Measurements from ENCODE around the gene DYSF. TPM values are rescaled to one million over a fixed set of nuclear protein-coding genes. Genes with fewer than 3 reads are reported as not detected.

DYSF gene
- total RNA-seq, 4 donors from 2014 or later, result 3.7 to 18.7 (median 10.6) TPM

GRCh38 chr2:71528131-71528591 lies 74.8 kb downstream of the DYSF start:
- DNase-seq, result no peak
- TF ChIP-seq POLR2A (IDR thresholded peaks at IDR 0.05) (no peak), EP300 (IDR thresholded peaks at IDR 0.05; ENCODE audit: low read depth) (no peak), POLR2AphosphoS5 (IDR thresholded peaks at IDR 0.05) (no peak), CTCF (IDR thresholded peaks at IDR 0.05) (no peak)
- Histone ChIP-seq H3K36me3 (no peaks in the 10 kb centered on the region), H3K4me1 (no peaks in the 10 kb centered on the region), H3K27ac (no peak overlapping the region), H3K27me3 (no peaks in the 10 kb centered on the region), H3K9me3 (no peaks in the 10 kb centered on the region), H3K4me3 (no peak overlapping the region)
- intact Hi-C loops (cut with DNase I; ENCODE audit: low total_unique reads), result no loop called here
- 86 to 97% methylated on average over 6 to 10 of the region's 10 CpGs for WGBS, 2 donors (ENCODE audit: low coverage in 1 of 2)
- in situ Hi-C loops (cut with MboI; ENCODE audit: low pct_ligation_motif_present in 1 of 4, low pct_unique_long_range_greater_than_20kb in 1 of 4, low sequenced_read_pairs in 3 of 4), result loop anchor here in 3 of 4 donors (25.0 kb wide), 3 partner anchors 634 to 1209 kb away; no protein-coding TSS in a partner anchor

GRCh38 chr2:71528749-71529148 lies 75.4 kb downstream of the DYSF start:
- Histone ChIP-seq H3K27ac (no peak overlapping the region), H3K4me1 (no peaks in the 10 kb centered on the region), H3K27me3 (no peaks in the 10 kb centered on the region), H3K36me3 (no peaks in the 10 kb centered on the region), H3K4me3 (no peak overlapping the region), H3K9me3 (no peaks in the 10 kb centered on the region)
- WGBS, 2 donors (ENCODE audit: low coverage in 1 of 2), result 86% methylated on average over 4 of the region's 4 CpGs; no CpG with 5 or more reads in 1 of the 2 donors
- in situ Hi-C loops (cut with MboI; ENCODE audit: low pct_ligation_motif_present in 1 of 4, low pct_unique_long_range_greater_than_20kb in 1 of 4, low sequenced_read_pairs in 3 of 4) (loop anchor here in 3 of 4 donors (25.0 kb wide), 3 partner anchors 634 to 1209 kb away; no protein-coding TSS in a partner anchor), intact Hi-C loops (cut with DNase I; ENCODE audit: low total_unique reads) (no loop called here)
- no peak for TF ChIP-seq EP300 (IDR thresholded peaks at IDR 0.05; ENCODE audit: low read depth)
- TF ChIP-seq POLR2AphosphoS5 (IDR thresholded peaks at IDR 0.05), result no peak
- no peak for TF ChIP-seq POLR2A (IDR thresholded peaks at IDR 0.05)
- DNase-seq, result no peak

GRCh38 chr2:71530211-71530610 lies 76.8 kb downstream of the DYSF start:
- no peaks in the 10 kb centered on the region for H3K4me1 ChIP-seq
- no peak overlapping the region for H3K4me3 ChIP-seq
- H3K27me3 ChIP-seq, result no peaks in the 10 kb centered on the region
- no peak overlapping the region for H3K27ac ChIP-seq
- WGBS, 2 donors (ENCODE audit: low coverage in 1 of 2), result 60 to 62% methylated on average over 1 to 8 of the region's 8 CpGs
- intact Hi-C loops (cut with DNase I; ENCODE audit: low total_unique reads) (no loop called here), in situ Hi-C loops (cut with MboI; ENCODE audit: low pct_ligation_motif_present in 1 of 4, low pct_unique_long_range_greater_than_20kb in 1 of 4, low sequenced_read_pairs in 3 of 4) (loop anchor here in 3 of 4 donors (10.0 to 25.0 kb wide), 4 partner anchors 625 to 1207 kb away; no protein-coding TSS in a partner anchor)
- DNase-seq, result no peak
- no peaks in the 10 kb centered on the region for H3K36me3 ChIP-seq
- TF ChIP-seq EP300 (IDR thresholded peaks at IDR 0.05; ENCODE audit: low read depth) (no peak), POLR2A (IDR thresholded peaks at IDR 0.05) (no peak), CTCF (IDR thresholded peaks at IDR 0.05) (no peak), POLR2AphosphoS5 (IDR thresholded peaks at IDR 0.05) (no peak)
- H3K9me3 ChIP-seq, result no peaks in the 10 kb centered on the region

- in situ Hi-C loops (cut with MboI; ENCODE audit: low pct_ligation_motif_present in 1 of 4, low pct_unique_long_range_greater_than_20kb in 1 of 4, low sequenced_read_pairs in 3 of 4) (loop anchor here in 3 of 4 donors (10.0 to 25.0 kb wide), 4 partner anchors 624 to 1207 kb away; no protein-coding TSS in a partner anchor), intact Hi-C loops (cut with DNase I; ENCODE audit: low total_unique reads) (no loop called here)
- no peak for DNase-seq
- Histone ChIP-seq H3K9me3 (no peaks in the 10 kb centered on the region), H3K4me3 (no peak overlapping the region), H3K27me3 (no peaks in the 10 kb centered on the region), H3K27ac (no peak overlapping the region), H3K36me3 (no peaks in the 10 kb centered on the region), H3K4me1 (no peaks in the 10 kb centered on the region)
- WGBS, 2 donors (ENCODE audit: low coverage in 1 of 2), result 72 to 87% methylated on average over 5 to 7 of the region's 7 CpGs
- TF ChIP-seq POLR2A (IDR thresholded peaks at IDR 0.05) (no peak), CTCF (IDR thresholded peaks at IDR 0.05) (peak; percentile 51 to 67 (median 56)), POLR2AphosphoS5 (IDR thresholded peaks at IDR 0.05) (no peak), EP300 (IDR thresholded peaks at IDR 0.05; ENCODE audit: low read depth) (no peak)
These were observed 77.4 kb downstream of the DYSF start for GRCh38 chr2:71530641-71531332.

Measured in transverse colon (tissue), 4 donors.